ENCODE measurements around the gene EEPD1. TPM values are rescaled to one million over a fixed set of nuclear protein-coding genes. Genes with fewer than 3 reads are reported as not detected.

Gene EEPD1
- total RNA-seq, 4 donors from 2014 or later = 1.8 to 18.4 (median 11.2) TPM

DNA sequence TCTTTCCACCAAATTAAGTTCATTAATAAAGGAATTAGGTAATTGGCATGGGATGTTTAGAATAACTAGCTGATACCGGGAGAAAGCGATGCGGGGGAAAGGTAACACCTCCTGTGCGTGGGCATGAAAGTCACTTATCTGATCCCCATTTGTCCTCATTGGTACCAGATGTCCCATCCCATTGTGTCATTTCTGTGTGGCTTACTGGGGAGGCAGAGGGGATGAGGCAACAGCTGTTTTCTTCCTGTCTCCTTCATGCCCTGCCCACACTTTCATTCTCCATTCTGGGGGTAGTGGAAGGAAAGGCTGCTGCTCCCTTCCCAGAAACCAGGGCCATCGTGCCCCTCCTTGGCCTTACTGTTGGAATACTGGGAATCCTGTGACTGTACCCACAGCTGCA, 27.1 kb downstream of the EEPD1 start:
- Histone ChIP-seq H3K36me3 (no peaks in the 10 kb centered on the region), H3K4me3 (no peak overlapping the region), H3K27me3 (no peaks in the 10 kb centered on the region), H3K4me1 (no peaks in the 10 kb centered on the region), H3K9me3 (no peaks in the 10 kb centered on the region), H3K27ac (no peak overlapping the region)
- no peak for DNase-seq
- TF ChIP-seq CTCF (IDR thresholded peaks at IDR 0.05) (no peak), POLR2A (IDR thresholded peaks at IDR 0.05) (no peak)
- intact Hi-C loops (cut with DNase I; ENCODE audit: low total_unique reads) = no loop called here

GRCh38 chr7:36181668-36182067, 28.6 kb downstream of the EEPD1 start:
- Histone ChIP-seq H3K9me3 (no peaks in the 10 kb centered on the region), H3K27me3 (no peaks in the 10 kb centered on the region), H3K27ac (no peak overlapping the region), H3K36me3 (no peaks in the 10 kb centered on the region), H3K4me3 (no peak overlapping the region), H3K4me1 (no peaks in the 10 kb centered on the region)
- TF ChIP-seq CTCF (IDR thresholded peaks at IDR 0.05) = no peak
- TF ChIP-seq POLR2A (IDR thresholded peaks at IDR 0.05) = no peak
- intact Hi-C loops (cut with DNase I; ENCODE audit: low total_unique reads) = no loop called here
- no peak for DNase-seq

- TF ChIP-seq CTCF (IDR thresholded peaks at IDR 0.05) (no peak), POLR2A (IDR thresholded peaks at IDR 0.05) (no peak)
- no peaks in the 10 kb centered on the region for H3K9me3 ChIP-seq
- H3K36me3 ChIP-seq = no peaks in the 10 kb centered on the region
- no peaks in the 10 kb centered on the region for H3K27me3 ChIP-seq
- DNase-seq = no peak
- H3K4me1 ChIP-seq = no peaks in the 10 kb centered on the region
- H3K4me3 ChIP-seq = no peak overlapping the region
- H3K27ac ChIP-seq = no peak overlapping the region
- intact Hi-C loops (cut with DNase I; ENCODE audit: low total_unique reads) = no loop called here
These were observed 30.0 kb downstream of the EEPD1 start for GRCh38 chr7:36182854-36183604.

- intact Hi-C loops (cut with DNase I; ENCODE audit: low total_unique reads) = no loop called here
- no peak overlapping the region for H3K27ac ChIP-seq
- no peak overlapping the region for H3K4me3 ChIP-seq
- DNase-seq = no peak
- no peaks in the 10 kb centered on the region for H3K27me3 ChIP-seq
- no peaks in the 10 kb centered on the region for H3K4me1 ChIP-seq
- no peaks in the 10 kb centered on the region for H3K36me3 ChIP-seq
- H3K9me3 ChIP-seq = no peaks in the 10 kb centered on the region
- TF ChIP-seq CTCF (IDR thresholded peaks at IDR 0.05) = no peak
- no peak for TF ChIP-seq POLR2A (IDR thresholded peaks at IDR 0.05)
These were observed 32.0 kb downstream of the EEPD1 start for GRCh38 chr7:36185092-36185491.

DNA sequence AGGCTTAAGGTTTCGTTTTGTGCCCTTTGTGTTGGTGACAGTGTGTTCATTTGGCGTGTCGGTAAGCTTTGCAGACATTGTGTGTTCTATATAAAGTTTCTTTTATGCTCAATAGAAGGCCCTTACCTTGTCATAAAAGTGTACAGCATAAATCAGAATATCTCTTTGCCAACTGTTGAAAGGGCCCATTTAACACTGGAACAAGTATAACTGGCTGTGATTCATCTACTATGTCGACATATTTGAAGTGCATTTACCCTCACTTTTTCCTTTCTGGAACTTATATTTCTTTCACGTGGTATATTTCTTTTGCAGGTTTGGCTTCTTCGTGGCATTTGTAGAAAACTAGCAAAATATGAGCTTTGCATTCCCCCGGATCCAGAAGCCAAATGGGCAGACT, 32.7 kb downstream of the EEPD1 start:
- no peak for DNase-seq
- Histone ChIP-seq H3K27me3 (no peaks in the 10 kb centered on the region), H3K4me1 (no peaks in the 10 kb centered on the region), H3K4me3 (no peak overlapping the region), H3K36me3 (no peaks in the 10 kb centered on the region), H3K9me3 (no peaks in the 10 kb centered on the region), H3K27ac (no peak overlapping the region)
- TF ChIP-seq POLR2A (IDR thresholded peaks at IDR 0.05) (no peak), CTCF (IDR thresholded peaks at IDR 0.05) (no peak)
- intact Hi-C loops (cut with DNase I; ENCODE audit: low total_unique reads) = no loop called here

All from uterus (tissue), 4 donors.